ENCODE data around the gene GPC6. TPM values are rescaled to one million over a fixed set of nuclear protein-coding genes. Genes with fewer than 3 reads are reported as not detected.
"Not testable (repeated sequence)": the region's sequence is repeated elsewhere in the genome, so short reads cannot be mapped to it uniquely, and the experiment has no call there.

The GPC6 gene
- total RNA-seq, 2 donors from 2014 or later: 3.4 to 5.3 TPM

GRCh38 chr13:93435651-93436050 is 209.0 kb downstream of the GPC6 start:
- TF ChIP-seq POLR2AphosphoS5 (IDR thresholded peaks at IDR 0.05) (no peak), CTCF (IDR thresholded peaks at IDR 0.05) (no peak), POLR2A (IDR thresholded peaks at IDR 0.05) (no peak)
- H3K27ac ChIP-seq: no peak overlapping the region
- intact Hi-C loops (cut with DNase I): no loop called here
- no peaks in the 10 kb centered on the region for H3K27me3 ChIP-seq (replicated peaks; ENCODE audit: insufficient read depth)
- WGBS: 94% methylated on average over 3 of the region's 3 CpGs
- DNase-seq (ENCODE audit: low spot score): no peak
- H3K36me3 ChIP-seq: no peaks in the 10 kb centered on the region
- H3K9me3 ChIP-seq: no peaks in the 10 kb centered on the region
- H3K4me1 ChIP-seq (replicated peaks): no peaks in the 10 kb centered on the region
- no peak overlapping the region for H3K4me3 ChIP-seq

GRCh38 chr13:93437081-93437480 is 210.5 kb downstream of the GPC6 start:
- 86% methylated on average over 4 of the region's 4 CpGs for WGBS

GRCh38 chr13:93446238-93446637 is 219.6 kb downstream of the GPC6 start:
- no peak for DNase-seq (ENCODE audit: low spot score)
- H3K4me1 ChIP-seq (replicated peaks): no peaks in the 10 kb centered on the region
- H3K36me3 ChIP-seq: no peaks in the 10 kb centered on the region
- 60% methylated on average over 2 of the region's 2 CpGs for WGBS
- H3K27ac ChIP-seq: no peak overlapping the region
- H3K27me3 ChIP-seq (replicated peaks; ENCODE audit: insufficient read depth): no peaks in the 10 kb centered on the region
- no peaks in the 10 kb centered on the region for H3K9me3 ChIP-seq
- no peak overlapping the region for H3K4me3 ChIP-seq
- no peak for TF ChIP-seq CTCF (IDR thresholded peaks at IDR 0.05)
- no peak for TF ChIP-seq POLR2A (IDR thresholded peaks at IDR 0.05)
- no peak for TF ChIP-seq POLR2AphosphoS5 (IDR thresholded peaks at IDR 0.05)
- intact Hi-C loops (cut with DNase I): no loop called here

More at GRCh38 chr13:93437081-93437480, 210.5 kb downstream of the GPC6 start:
- no peak for DNase-seq (ENCODE audit: low spot score)
- H3K4me3 ChIP-seq: no peak overlapping the region
- no peaks in the 10 kb centered on the region for H3K4me1 ChIP-seq (replicated peaks)
- H3K27me3 ChIP-seq (replicated peaks; ENCODE audit: insufficient read depth): no peaks in the 10 kb centered on the region
- H3K9me3 ChIP-seq: no peaks in the 10 kb centered on the region
- H3K27ac ChIP-seq: no peak overlapping the region
- TF ChIP-seq POLR2AphosphoS5 (IDR thresholded peaks at IDR 0.05) (no peak), POLR2A (IDR thresholded peaks at IDR 0.05) (no peak), CTCF (IDR thresholded peaks at IDR 0.05) (no peak)
- H3K36me3 ChIP-seq: no peaks in the 10 kb centered on the region
- intact Hi-C loops (cut with DNase I): no loop called here

GRCh38 chr13:93450191-93450621 is 223.6 kb downstream of the GPC6 start:
- intact Hi-C loops (cut with DNase I): no loop called here
- DNase-seq (ENCODE audit: low spot score): no peak
- no peak overlapping the region for H3K27ac ChIP-seq
- no peaks in the 10 kb centered on the region for H3K27me3 ChIP-seq (replicated peaks; ENCODE audit: insufficient read depth)
- no peaks in the 10 kb centered on the region for H3K4me1 ChIP-seq (replicated peaks)
- no peak overlapping the region for H3K4me3 ChIP-seq
- TF ChIP-seq POLR2AphosphoS5 (IDR thresholded peaks at IDR 0.05): no peak
- TF ChIP-seq CTCF (IDR thresholded peaks at IDR 0.05): no peak
- TF ChIP-seq POLR2A (IDR thresholded peaks at IDR 0.05): no peak
- H3K9me3 ChIP-seq: no peaks in the 10 kb centered on the region
- no peaks in the 10 kb centered on the region for H3K36me3 ChIP-seq

- Histone ChIP-seq H3K4me3 (no peak overlapping the region), H3K27ac (no peak overlapping the region), H3K9me3 (no peaks in the 10 kb centered on the region), H3K4me1 (replicated peaks) (no peaks in the 10 kb centered on the region), H3K36me3 (no peaks in the 10 kb centered on the region), H3K27me3 (replicated peaks; ENCODE audit: insufficient read depth) (no peaks in the 10 kb centered on the region)
- intact Hi-C loops (cut with DNase I): no loop called here
- no peak for TF ChIP-seq POLR2A (IDR thresholded peaks at IDR 0.05)
- TF ChIP-seq POLR2AphosphoS5 (IDR thresholded peaks at IDR 0.05): no peak
- no peak for TF ChIP-seq CTCF (IDR thresholded peaks at IDR 0.05)
- DNase-seq (ENCODE audit: low spot score): no peak
Observed at GRCh38 chr13:93450761-93451160, 224.2 kb downstream of the GPC6 start.

- H3K27me3 ChIP-seq (replicated peaks; ENCODE audit: insufficient read depth); intact Hi-C loops (cut with DNase I); DNase-seq (ENCODE audit: low spot score); H3K27ac ChIP-seq; H3K4me1 ChIP-seq (replicated peaks); H3K36me3 ChIP-seq; H3K4me3 ChIP-seq; H3K9me3 ChIP-seq: not testable (repeated sequence)
- WGBS: 90% methylated on average over 21 of the region's 36 CpGs
Observed at GRCh38 chr13:93454676-93455235, 228.1 kb downstream of the GPC6 start.
